ENCODE results near the gene CEP164. TPM values are rescaled to one million over a fixed set of nuclear protein-coding genes. Genes with fewer than 3 reads are reported as not detected.

The CEP164 gene
- total and polyA plus RNA-seq, 2 of the 8 experiments (the other 6 are each of a cell fraction or from before 2014, with no cell fraction given), result 8.4 to 20.8 TPM

DNA sequence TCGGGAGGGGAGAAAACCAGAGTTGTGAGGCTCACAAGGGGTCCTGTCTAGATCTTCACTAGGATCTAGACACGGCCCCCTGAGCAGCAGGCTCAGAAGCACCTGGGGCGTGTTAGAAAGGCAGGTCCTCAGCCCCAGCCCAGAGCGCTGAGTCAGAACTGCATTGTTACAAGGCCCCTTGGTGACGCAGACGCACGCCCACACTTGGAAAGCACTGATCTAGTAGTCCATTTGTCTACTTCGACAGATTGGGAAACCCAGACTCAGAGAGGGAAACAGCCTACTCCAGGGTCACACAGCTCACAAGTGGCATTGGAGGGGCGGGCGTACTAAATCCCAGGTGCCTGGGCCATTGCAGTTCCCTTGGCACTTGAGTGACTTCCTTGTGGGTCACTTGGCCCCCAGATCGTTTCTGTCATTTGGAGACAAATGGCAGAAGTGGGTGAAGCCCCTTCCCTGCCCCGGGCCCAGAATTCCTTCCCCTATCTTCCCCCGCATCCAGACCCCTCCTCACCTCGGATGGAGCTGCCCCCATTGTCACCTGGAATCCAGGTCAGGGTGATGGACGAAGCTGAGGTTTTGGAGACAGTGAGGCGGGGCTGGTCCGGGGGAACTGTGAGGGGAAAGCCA is 110.8 kb downstream of the CEP164 start:
- H3K56ac ChIP-seq (replicated peaks; ENCODE audit: insufficient read length, low read depth, low read length), result no peak overlapping the region
- peaks cover 0 to 8% (median 3%) of the 10 kb centered on the region in 4 experiments; a peak in 5 of 7 replicates for H3K4me1 ChIP-seq (replicated peaks in 1 of 4; ENCODE audit: control insufficient read depth in 3 of 4, insufficient read depth in 4 of 4, low read length in 3 of 4)
- ChIA-PET POLR2A (ENCODE audit: partially characterized antibody) (interaction anchor here (1.1 kb wide), 1 partner anchor 10 kb away, joined by 3 read pairs; no protein-coding TSS in a partner anchor), CTCF (ENCODE audit: partially characterized antibody) (interaction anchor here (1.0 to 2.4 kb wide), 2 partner anchors 11 to 12 kb away, joined by 3 to 15 read pairs; no protein-coding TSS in a partner anchor)
- no peaks in the 10 kb centered on the region; a peak in 1 of 4 replicates for H3K79me2 ChIP-seq (ENCODE audit: control insufficient read depth in 1 of 2, insufficient read depth in 2 of 2, low read length in 2 of 2)
- no peak overlapping the region for H2AFZ ChIP-seq (ENCODE audit: low read length)
- no peak overlapping the region for H2BK5ac ChIP-seq (ENCODE audit: low read depth, low read length)
- peaks cover 11% of the 10 kb centered on the region for H3K23me2 ChIP-seq (ENCODE audit: low read depth, low read length)
- no peak overlapping the region for H2AK5ac ChIP-seq (ENCODE audit: low read depth, low read length)
- 84% methylated on average over 13 of the region's 17 CpGs; no CpG with 5 or more reads in 1 of the 2 experiments for WGBS, 2 experiments (ENCODE audit: extremely low coverage in 1 of 2, insufficient coverage in 1 of 2, insufficient read length in 1 of 2, insufficient replicate concordance in 2 of 2, low coverage in 1 of 2, low lambda C conversion rate in 2 of 2, missing lambda C conversion rate in 1 of 2)
- H3K27ac ChIP-seq (ENCODE audit: low read depth, low read length), result no peak overlapping the region
- no peak for DNase-seq (ENCODE audit: low read depth in 1 of 2, low spot score in 2 of 2)
- H3K14ac ChIP-seq (ENCODE audit: insufficient read length), result no peak overlapping the region
- no peaks in the 10 kb centered on the region for H3K9me3 ChIP-seq (ENCODE audit: insufficient read depth in 2 of 2, low read depth in 1 of 2, low read length in 1 of 2)
- peaks cover 0 to 3% (median 0%) of the 10 kb centered on the region in 4 experiments; a peak in 1 of 7 replicates for H3K27me3 ChIP-seq (replicated peaks in 1 of 4; ENCODE audit: control insufficient read depth in 3 of 4, extremely low read depth in 1 of 4, insufficient read depth in 3 of 4, low read length in 3 of 4)
- H3K18ac ChIP-seq (ENCODE audit: extremely low read depth, low read length), result no peak overlapping the region
- H3K4me2 ChIP-seq (ENCODE audit: insufficient read depth in 1 of 2, low read depth in 2 of 2, low read length in 2 of 2), result no peak overlapping the region
- no peak for FAIRE-seq
- H3K4me3 ChIP-seq (ENCODE audit: extremely low read depth in 1 of 4, insufficient read depth in 2 of 4, low read depth in 3 of 4, low read length in 4 of 4), result no peak overlapping the region
- 0 out of 2 replicates have a peak overlapping the region, but pooled peaks have one; percentile 16 for H2BK15ac ChIP-seq (ENCODE audit: low read length)
- no peak overlapping the region for H3K23ac ChIP-seq (ENCODE audit: insufficient read length)
- no peaks in the 10 kb centered on the region for H3K79me1 ChIP-seq (ENCODE audit: low read depth, low read length)
- peaks cover 0 to 5% of the 10 kb centered on the region in 2 experiments for H4K20me1 ChIP-seq (replicated peaks in 1 of 2; ENCODE audit: control insufficient read depth in 1 of 2, insufficient read depth in 2 of 2, low read length in 2 of 2)
- H2BK20ac ChIP-seq (ENCODE audit: low read length), result no peak overlapping the region
- no peak overlapping the region for H4K5ac ChIP-seq (ENCODE audit: insufficient read length, low read depth, low read length)
- H3K9ac ChIP-seq (replicated peaks in 1 of 4; ENCODE audit: extremely low read depth in 1 of 4, low read depth in 3 of 4, low read length in 3 of 4), result no peak overlapping the region
- H4K91ac ChIP-seq (replicated peaks; ENCODE audit: insufficient read length, low read length), result no peak overlapping the region
- H4K8ac ChIP-seq (ENCODE audit: extremely low read depth, insufficient read depth, low read length), result no peak overlapping the region
- no peak overlapping the region for H3K4ac ChIP-seq (replicated peaks; ENCODE audit: insufficient read length, low read depth, low read length)
- H2BK12ac ChIP-seq (ENCODE audit: low read depth, low read length), result no peak overlapping the region
- H3K36me3 ChIP-seq (ENCODE audit: control insufficient read depth in 2 of 4, insufficient read depth in 4 of 4, low read length in 3 of 4), result no peaks in the 10 kb centered on the region
- H2BK120ac ChIP-seq (replicated peaks; ENCODE audit: low read depth, low read length), result no peak overlapping the region
- TF ChIP-seq SP1 (IDR thresholded peaks at IDR 0.05; ENCODE audit: low read depth, low read length), result no peak
- TF ChIP-seq GABPA (IDR thresholded peaks at IDR 0.05; ENCODE audit: borderline replicate concordance, insufficient read depth, low read length), result no peak
- TF ChIP-seq ASH2L (IDR thresholded peaks at IDR 0.05; ENCODE audit: low read length), result no peak
- TF ChIP-seq TEAD4 (IDR thresholded peaks at IDR 0.05; ENCODE audit: low read depth, low read length), result no peak
- TF ChIP-seq, protein P1, sequence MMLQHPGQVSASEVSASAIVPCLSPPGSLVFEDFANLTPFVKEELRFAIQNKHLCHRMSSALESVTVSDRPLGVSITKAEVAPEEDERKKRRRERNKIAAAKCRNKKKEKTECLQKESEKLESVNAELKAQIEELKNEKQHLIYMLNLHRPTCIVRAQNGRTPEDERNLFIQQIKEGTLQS (IDR thresholded peaks at IDR 0.05; ENCODE audit: insufficient read depth, low read depth, low read length), result no peak
- no peak for TF ChIP-seq SIX5 (IDR thresholded peaks at IDR 0.05; ENCODE audit: low read depth, low read length)
- no peak for TF ChIP-seq KDM4A (IDR thresholded peaks at IDR 0.05; ENCODE audit: low read depth, low read length, severe bottlenecking)
- no peak for TF ChIP-seq BCL11A (IDR thresholded peaks at IDR 0.05; ENCODE audit: low read depth in 2 of 2, low read length in 2 of 2)
- TF ChIP-seq SAP30 (IDR thresholded peaks at IDR 0.05; ENCODE audit: insufficient read depth, insufficient replicate concordance, low read length), result no peak
- no peak for TF ChIP-seq KDM5A (IDR thresholded peaks at IDR 0.05; ENCODE audit: low read length)
- TF ChIP-seq RXRA (IDR thresholded peaks at IDR 0.05; ENCODE audit: insufficient read depth, low read depth, low read length), result no peak
- no peak for TF ChIP-seq PHF8 (conservative IDR thresholded peaks at IDR 0.05; ENCODE audit: low read depth, low read length)
- TF ChIP-seq SRF (IDR thresholded peaks at IDR 0.05; ENCODE audit: low read depth, low read length), result no peak
